Stimulated activated CD4-positive, alpha-beta T cell treated with anti-CD3 and anti-CD28 coated beads, Interleukin-1b, Interleukin-23, amount 100 ng/mL, for 48 hours (primary cell): ENCODE results near the gene PFDN6.
"Not testable (repeated sequence)": the region's sequence is repeated elsewhere in the genome, so short reads cannot be mapped to it uniquely, and the experiment has no call there.

ENCODE experiments used
- DNase-seq: peaks from one replicate; pipeline ENCODE4 v3.0.0-alpha.2; 2020

PFDN6 gene

GRCh38 chr6:33273924-33274902 lies 15.2 kb upstream of the PFDN6 start:
- DNase-seq, result no peak

DNA sequence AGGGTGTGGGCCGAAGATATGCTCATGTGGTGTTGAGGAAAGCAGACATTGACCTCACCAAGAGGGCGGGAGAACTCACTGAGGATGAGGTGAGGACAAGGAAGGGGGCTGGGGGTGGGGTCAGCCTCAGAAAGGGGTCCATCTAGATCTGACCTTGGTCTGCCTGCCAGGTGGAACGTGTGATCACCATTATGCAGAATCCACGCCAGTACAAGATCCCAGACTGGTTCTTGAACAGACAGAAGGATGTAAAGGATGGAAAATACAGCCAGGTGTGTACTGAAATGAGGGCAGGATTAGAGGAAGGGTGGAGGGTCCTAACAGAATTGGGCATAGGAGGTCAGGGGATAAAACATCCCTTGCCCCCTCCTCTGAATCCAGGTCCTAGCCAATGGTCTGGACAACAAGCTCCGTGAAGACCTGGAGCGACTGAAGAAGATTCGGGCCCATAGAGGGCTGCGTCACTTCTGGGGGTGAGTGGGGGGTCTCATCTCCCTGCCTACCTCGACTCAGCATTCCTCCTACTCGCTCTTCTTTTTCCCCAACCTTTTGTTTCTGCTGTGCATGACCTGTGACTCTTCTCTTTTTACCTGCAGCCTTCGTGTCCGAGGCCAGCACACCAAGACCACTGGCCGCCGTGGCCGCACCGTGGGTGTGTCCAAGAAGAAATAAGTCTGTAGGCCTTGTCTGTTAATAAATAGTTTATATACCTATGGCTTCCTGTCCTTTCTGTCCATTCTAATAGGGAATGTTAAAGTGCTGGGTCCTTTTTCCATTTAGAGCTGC lies 13.4 kb upstream of the PFDN6 start:
- not testable (repeated sequence) for DNase-seq

- no peak for DNase-seq
Measured at GRCh38 chr6:33276581-33276863, 12.9 kb upstream of the PFDN6 start.

DNA sequence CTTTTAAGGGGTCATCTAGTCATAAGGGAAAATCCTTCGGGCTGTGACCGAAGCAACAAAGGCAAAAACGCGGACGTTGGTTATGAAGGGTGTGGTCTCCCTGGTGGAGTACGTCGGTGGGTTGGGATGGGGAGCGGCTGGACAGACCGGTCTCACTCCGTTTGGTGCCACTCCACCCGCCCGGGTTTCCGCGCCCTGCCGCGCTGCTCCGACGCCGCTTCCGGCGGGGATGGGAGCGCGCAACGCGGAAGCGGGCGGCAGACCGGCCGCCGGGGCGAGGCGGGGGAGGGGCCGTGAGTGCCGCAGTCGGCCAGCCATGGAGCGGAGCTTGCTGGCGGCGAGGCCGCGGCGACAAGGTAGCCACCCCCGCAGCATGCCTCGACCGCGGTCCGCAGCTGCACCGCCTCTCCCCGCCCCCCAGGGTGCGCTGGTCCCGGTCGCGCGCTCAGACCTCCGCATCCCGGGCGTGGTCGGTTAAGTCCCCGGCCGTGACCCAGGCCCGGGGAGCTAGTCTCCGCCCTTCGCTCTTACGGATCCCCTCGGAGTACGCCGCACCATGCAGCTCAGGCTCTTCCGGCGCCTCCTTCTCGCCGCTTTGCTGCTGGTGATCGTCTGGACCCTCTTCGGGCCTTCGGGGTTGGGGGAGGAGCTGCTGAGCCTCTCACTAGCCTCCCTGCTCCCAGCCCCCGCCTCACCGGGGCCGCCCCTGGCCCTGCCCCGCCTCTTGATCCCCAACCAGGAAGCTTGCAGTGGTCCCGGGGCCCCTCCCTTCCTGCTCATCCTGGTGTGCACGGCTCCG lies 12.3 kb upstream of the PFDN6 start, which contains the start of gene B3GALT4:
B3GALT4 (plus strand) TSS at position 260 of the 799 bp plus-strand sequence; CDS start at position 557, 297 bp downstream.
- peak; percentile 81 for DNase-seq

GRCh38 chr6:33277663-33278391 lies 11.6 kb upstream of the PFDN6 start:
- peak; percentile 36 for DNase-seq

GRCh38 chr6:33278392-33278741 lies 11.0 kb upstream of the PFDN6 start:
- DNase-seq, result no peak

DNA sequence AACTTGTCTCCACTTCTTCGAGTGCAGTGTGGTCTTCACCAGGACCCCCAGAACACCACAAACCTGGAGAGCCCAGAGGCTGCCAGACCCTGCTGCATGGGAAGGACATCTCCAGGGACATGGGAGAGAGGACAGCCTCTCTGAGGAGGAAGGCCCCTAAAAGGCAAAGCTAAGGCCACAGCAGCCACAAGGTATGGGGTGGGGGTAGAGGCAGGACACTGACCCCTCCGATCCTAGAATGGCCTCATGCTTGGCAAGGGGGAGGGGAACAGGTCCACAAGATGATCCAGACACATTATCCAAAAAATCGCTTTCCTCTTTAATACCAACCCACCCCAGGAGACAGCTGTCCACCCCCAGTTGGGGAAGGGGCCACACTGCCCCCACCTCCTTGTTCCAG lies 10.6 kb upstream of the PFDN6 start:
- no peak for DNase-seq

DNA sequence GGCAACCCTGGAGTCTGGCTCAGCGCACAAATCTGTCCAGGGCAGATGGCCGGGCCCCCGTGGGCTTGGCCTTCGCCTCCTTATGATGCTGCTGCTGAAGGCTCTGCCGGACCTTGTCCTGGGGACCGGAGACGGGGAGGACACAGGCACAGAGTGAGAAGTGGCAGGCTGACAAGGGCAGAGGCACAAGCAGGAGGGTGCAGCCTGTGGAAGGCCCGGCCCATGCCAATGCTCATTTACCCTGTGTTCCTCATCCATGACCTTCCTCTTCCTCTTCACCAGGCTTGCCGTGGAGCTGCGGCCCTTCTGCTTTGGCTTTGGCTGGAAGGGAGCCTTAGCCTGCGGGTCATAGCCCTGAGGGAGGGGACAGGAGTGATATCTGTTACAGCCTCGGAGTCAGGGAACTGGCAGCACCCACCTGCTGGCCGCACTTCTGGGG lies 10.1 kb upstream of the PFDN6 start:
- DNase-seq, result no peak

DNA sequence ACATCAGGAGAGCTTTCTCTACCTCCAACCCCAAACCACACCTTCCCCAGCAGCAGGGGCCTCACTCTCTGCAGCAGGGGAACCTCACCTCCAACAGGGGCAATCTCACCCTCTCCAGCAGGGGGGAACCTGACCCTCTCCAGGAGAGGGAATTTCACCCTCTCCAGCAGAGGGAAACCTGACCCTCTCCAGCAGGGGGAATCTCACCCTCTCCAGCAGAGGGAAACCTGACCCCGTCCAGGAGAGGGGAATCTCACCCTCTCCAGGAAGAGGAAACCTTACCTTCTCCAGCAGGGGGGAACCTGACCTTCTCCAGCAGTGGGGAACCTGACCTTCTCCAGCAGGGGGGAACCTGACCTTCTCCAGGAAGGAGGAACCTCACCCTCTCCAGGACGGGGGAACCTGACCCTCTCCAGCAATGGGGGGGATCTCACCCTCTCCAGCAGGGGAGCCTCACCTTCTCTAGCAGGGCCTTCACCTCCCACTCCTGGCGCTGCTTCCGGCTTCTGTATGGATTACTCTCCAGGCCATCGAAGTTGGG lies 9.4 kb upstream of the PFDN6 start:
- DNase-seq, result no peak

GRCh38 chr6:33280539-33280938 lies 8.9 kb upstream of the PFDN6 start:
- no peak for DNase-seq

GRCh38 chr6:33285214-33285613 lies 4.2 kb upstream of the PFDN6 start:
- not testable (repeated sequence) for DNase-seq

DNA sequence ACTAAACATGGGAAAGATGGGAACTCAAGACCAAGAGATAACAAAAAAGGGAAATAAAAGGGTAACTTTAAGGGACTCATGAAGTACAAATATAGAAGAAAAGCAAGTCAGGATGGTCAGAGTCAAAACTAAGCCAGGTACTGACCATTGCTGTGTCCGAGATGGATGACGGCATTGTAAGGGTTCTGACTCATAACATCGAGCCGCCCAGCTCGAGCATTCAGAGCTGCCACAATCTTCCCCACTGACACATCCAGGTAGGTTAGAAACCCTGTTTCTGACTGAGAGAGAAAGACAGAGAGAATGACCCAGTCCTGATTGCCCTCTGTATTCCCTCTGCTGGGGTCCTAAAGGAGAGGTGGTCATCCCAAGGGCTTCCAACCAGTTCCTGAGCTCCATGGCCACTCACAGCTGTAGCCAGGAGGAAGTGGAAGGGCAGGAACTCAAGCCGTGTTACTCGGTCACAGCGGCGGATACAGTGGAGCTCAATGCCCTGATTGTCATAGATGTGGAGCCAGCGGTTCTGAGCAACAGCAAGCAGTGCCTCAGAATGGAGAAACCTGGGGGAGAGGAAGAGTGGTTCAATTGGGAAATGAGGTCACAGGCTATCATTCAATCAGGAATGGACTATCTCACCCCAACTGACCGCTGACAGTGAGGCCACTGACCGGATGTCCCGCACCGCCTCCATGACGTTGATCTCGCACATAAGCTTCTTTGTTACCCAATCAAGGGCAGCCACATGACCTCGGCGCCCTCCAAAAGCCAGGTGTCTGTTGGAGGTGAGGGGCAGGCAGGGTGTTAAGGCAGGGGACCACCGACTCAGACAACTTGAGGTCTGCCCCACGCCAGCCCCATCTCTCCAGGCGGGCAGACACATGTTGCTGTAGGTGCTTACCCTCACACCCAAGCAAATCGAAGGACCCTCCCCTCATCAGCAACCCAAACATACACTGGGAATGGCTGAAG lies 2.2 kb upstream of the PFDN6 start:
- no peak for DNase-seq

- DNase-seq, result no peak
Measured at GRCh38 chr6:33288141-33288920, 1.1 kb upstream of the PFDN6 start.

DNA sequence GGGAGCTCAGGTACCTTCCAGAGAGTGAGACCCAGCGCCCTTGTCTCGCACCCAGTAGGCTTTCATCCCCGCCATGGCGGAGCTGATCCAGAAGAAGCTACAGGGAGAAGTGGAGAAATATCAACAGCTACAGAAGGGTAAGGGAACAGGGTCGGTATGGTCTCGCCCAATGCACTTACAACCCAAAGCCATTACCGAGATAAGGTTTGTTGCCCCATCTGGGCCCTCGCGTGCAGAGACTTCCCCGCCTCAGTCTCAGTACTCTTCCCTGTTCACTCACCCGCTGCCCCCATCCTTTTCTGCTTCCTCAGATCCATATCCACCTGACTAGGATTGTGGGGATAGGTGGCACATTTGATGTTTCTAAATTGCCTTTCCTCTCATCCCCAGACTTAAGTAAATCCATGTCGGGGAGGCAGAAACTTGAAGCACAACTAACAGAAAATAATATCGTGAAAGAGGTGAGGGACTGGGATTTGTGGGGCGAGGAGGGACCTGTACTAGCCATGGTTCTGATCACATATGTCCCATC lies 449 bp downstream of the PFDN6 start:
- DNase-seq, result no peak

- DNase-seq, result no peak
Measured at GRCh38 chr6:33290459-33290858, 1.1 kb downstream of the PFDN6 start.

DNA sequence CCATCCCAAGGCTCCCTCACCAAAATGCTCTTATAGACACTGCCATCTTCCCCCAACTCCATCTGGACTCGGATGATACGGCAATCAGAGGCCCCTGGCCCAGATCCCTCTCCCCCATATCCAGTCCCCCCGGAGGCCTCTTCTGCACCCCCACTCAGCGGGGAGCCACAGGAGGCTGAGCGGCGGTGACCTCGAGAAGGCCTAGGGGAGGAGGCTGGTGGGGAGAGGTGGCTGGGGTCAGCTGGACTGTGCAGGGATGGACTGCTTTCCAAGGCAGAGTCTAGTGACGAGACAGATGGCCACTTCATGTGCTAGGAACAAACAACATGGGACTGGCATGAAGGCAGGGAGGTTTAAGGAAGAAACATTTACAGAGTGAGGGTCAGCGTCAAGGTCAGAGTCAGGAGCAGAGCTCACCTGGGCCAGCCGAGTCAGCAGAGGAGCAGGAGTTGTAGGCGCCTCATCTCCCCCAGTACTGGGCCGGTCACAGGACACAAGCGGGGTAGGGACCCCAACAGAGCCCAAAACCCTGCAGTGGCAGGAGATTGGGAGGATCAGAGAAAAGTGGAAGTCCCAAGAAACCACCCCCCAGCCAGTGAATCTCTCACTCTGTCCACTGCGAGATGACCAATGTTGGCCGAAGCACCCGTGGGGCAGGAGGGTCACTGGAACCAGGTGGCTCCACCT lies 3.7 kb downstream of the PFDN6 start:
- DNase-seq, result no peak

GRCh38 chr6:33294086-33294823 lies 4.9 kb downstream of the PFDN6 start:
- no peak for DNase-seq

GRCh38 chr6:33295621-33296369 lies 6.4 kb downstream of the PFDN6 start:
- DNase-seq, result no peak
